CD4-positive, alpha-beta T cell (primary cell): ENCODE results near the gene PLEKHA7. TPM values are rescaled to one million over a fixed set of nuclear protein-coding genes. Genes with fewer than 3 reads are reported as not detected.

Source experiments
- ATAC-seq: fragments of 200-7000 bp; cut with Tn5 transposase; one replicate; pipeline ENCODE4 v1.10.0; 2022; ENCODE audit warnings: mild to moderate bottlenecking; ENCODE audit not compliant: poor library complexity
- CTCF ChIA-PET: fragments of 350-600 bp; sonication (Branson Sonifier 250); formaldehyde crosslinking; loops from one replicate; lab custom pipeline; 2021; ENCODE audit warnings: antibody characterized with exemption, inconsistent platforms; lab: Charles Lee
- POLR2A ChIA-PET: fragments of 350-600 bp; sonication (Branson Sonifier 250); formaldehyde crosslinking; loops from one replicate; lab custom pipeline; 2021; ENCODE audit warnings: antibody characterized with exemption, inconsistent platforms; lab: Charles Lee
- DNase-seq, 14 experiments: peaks; one replicate each; pipeline ENCODE4 v3.0.0-alpha.2; 2013 to 2020; ENCODE audit warnings: mixed read lengths in 2 of 14
- H3K27ac ChIP-seq, 2 donors: one replicate each; pipeline versions ENCODE4 v1.5.1 to v1.7.0; 2013; ENCODE audit warnings: low read length in 2 of 2, low read depth in 1 of 2, mild to moderate bottlenecking in 1 of 2
- H3K27me3 ChIP-seq, 2 experiments: 1 replicate in 1 of 2; 2 replicates in 1 of 2; pipeline versions ENCODE4 v1.6.1 to v1.7.0; 2013; ENCODE audit warnings: low read length in 2 of 2, control low read depth in 1 of 2, mild to moderate bottlenecking in 1 of 2, moderate library complexity in 1 of 2; ENCODE audit not compliant: insufficient read depth in 2 of 2, control insufficient read depth in 1 of 2
- H3K36me3 ChIP-seq: one replicate; pipeline ENCODE4 v1.6.1; 2013; ENCODE audit warnings: low read length, control low read depth; ENCODE audit not compliant: insufficient read depth
- H3K4me1 ChIP-seq: one replicate; pipeline ENCODE4 v1.6.1; 2013; ENCODE audit warnings: low read length, control low read depth; ENCODE audit not compliant: insufficient read depth
- H3K4me3 ChIP-seq: one replicate; pipeline ENCODE4 v1.5.1; 2013; ENCODE audit warnings: mild to moderate bottlenecking, low read length, moderate library complexity
- H3K9me3 ChIP-seq, 2 experiments: 1 replicate in 1 of 2; 2 replicates in 1 of 2; pipeline versions ENCODE4 v1.6.1 to v1.7.0; 2013; ENCODE audit warnings: low read length in 2 of 2, mild to moderate bottlenecking in 2 of 2, control low read depth in 1 of 2, moderate library complexity in 1 of 2; ENCODE audit not compliant: control insufficient read depth in 1 of 2, insufficient read depth in 1 of 2
- H3K27ac Mint-ChIP-seq: one replicate; pipeline ENCODE4 v1.8.0; 2020; ENCODE audit warnings: mixed read lengths
- H3K27me3 Mint-ChIP-seq: one replicate; pipeline ENCODE4 v1.8.0; 2021; ENCODE audit warnings: mixed read lengths
- H3K36me3 Mint-ChIP-seq: one replicate; pipeline ENCODE4 v1.8.0; 2021; ENCODE audit warnings: low read depth, mixed read lengths
- H3K4me1 Mint-ChIP-seq: one replicate; pipeline ENCODE4 v1.8.0; 2021; ENCODE audit warnings: low read depth, mixed read lengths
- H3K4me3 Mint-ChIP-seq: one replicate; pipeline ENCODE4 v1.8.0; 2020; ENCODE audit warnings: mild to moderate bottlenecking, mixed read lengths
- H3K9me3 Mint-ChIP-seq: one replicate; pipeline ENCODE4 v1.8.0; 2020; ENCODE audit warnings: mixed read lengths
- intact Hi-C, 2 experiments: fragments of 100-400 bp; cut with DNase I in 1 of 2; cut with micrococcal nuclease in 1 of 2; formaldehyde crosslinking; loops; one replicate each; pipeline versions ENCODE4 v1.15.1 to v1.9.0; 2023 to 2025; cut with DNase I, micrococcal nuclease
- total RNA-seq, 174 experiments: library from RNA in 2 of 174; stranded (reverse) in 2 of 174; gene quantifications; one replicate each; pipeline ENCODE4 v1.2.3 and lab custom pipeline; 2021 to 2026
- TF ChIP-seq, protein P1 (sequence below): fragments of 200-600 bp; IDR thresholded peaks from one replicate; pipeline ENCODE4 v1.8.0; 2022; ENCODE audit warnings: antibody characterized with exemption, mild to moderate bottlenecking

The PLEKHA7 gene
- total RNA-seq, 2 experiments from 2014 or later, result 4.5 to 4.8 TPM

- intact Hi-C loops, result no loop called here
- ATAC-seq, result no peak
- no peak overlapping the region for H3K27ac ChIP-seq
- no peaks in the 10 kb centered on the region for H3K4me1 ChIP-seq
- Mint-ChIP-seq H3K4me1 (no peaks in the 10 kb centered on the region), H3K27me3 (no peaks in the 10 kb centered on the region), H3K36me3 (no peaks in the 10 kb centered on the region), H3K27ac (no peak overlapping the region), H3K4me3 (no peak overlapping the region), H3K9me3 (no peaks in the 10 kb centered on the region)
- no peaks in the 10 kb centered on the region for H3K36me3 ChIP-seq
- POLR2A ChIA-PET, result no interaction called here
- DNase-seq, result no peak
- H3K27me3 ChIP-seq, result no peaks in the 10 kb centered on the region
- no peak overlapping the region for H3K4me3 ChIP-seq
- H3K9me3 ChIP-seq, result no peaks in the 10 kb centered on the region
- CTCF ChIA-PET, result no interaction called here
- TF ChIP-seq, protein P1, sequence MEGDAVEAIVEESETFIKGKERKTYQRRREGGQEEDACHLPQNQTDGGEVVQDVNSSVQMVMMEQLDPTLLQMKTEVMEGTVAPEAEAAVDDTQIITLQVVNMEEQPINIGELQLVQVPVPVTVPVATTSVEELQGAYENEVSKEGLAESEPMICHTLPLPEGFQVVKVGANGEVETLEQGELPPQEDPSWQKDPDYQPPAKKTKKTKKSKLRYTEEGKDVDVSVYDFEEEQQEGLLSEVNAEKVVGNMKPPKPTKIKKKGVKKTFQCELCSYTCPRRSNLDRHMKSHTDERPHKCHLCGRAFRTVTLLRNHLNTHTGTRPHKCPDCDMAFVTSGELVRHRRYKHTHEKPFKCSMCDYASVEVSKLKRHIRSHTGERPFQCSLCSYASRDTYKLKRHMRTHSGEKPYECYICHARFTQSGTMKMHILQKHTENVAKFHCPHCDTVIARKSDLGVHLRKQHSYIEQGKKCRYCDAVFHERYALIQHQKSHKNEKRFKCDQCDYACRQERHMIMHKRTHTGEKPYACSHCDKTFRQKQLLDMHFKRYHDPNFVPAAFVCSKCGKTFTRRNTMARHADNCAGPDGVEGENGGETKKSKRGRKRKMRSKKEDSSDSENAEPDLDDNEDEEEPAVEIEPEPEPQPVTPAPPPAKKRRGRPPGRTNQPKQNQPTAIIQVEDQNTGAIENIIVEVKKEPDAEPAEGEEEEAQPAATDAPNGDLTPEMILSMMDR, result no peak
Observed at GRCh38 chr11:17026487-17027082, 12.4 kb upstream of the PLEKHA7 start.

- no peak for ATAC-seq
- H3K4me1 ChIP-seq, result no peaks in the 10 kb centered on the region
- no peak overlapping the region for H3K27ac ChIP-seq
- H3K9me3 Mint-ChIP-seq, result no peaks in the 10 kb centered on the region
- no peaks in the 10 kb centered on the region for H3K27me3 Mint-ChIP-seq
- ChIA-PET CTCF (no interaction called here), POLR2A (no interaction called here)
- H3K4me1 Mint-ChIP-seq, result no peaks in the 10 kb centered on the region
- no peaks in the 10 kb centered on the region for H3K36me3 Mint-ChIP-seq
- H3K27me3 ChIP-seq, result no peaks in the 10 kb centered on the region
- no peak overlapping the region for H3K27ac Mint-ChIP-seq
- TF ChIP-seq, protein P1, result no peak
- no peak overlapping the region for H3K4me3 ChIP-seq
- no peaks in the 10 kb centered on the region for H3K9me3 ChIP-seq
- no peak overlapping the region for H3K4me3 Mint-ChIP-seq
- DNase-seq, result no peak
- H3K36me3 ChIP-seq, result no peaks in the 10 kb centered on the region
- intact Hi-C loops, result no loop called here
Observed at GRCh38 chr11:17024924-17025323, 10.7 kb upstream of the PLEKHA7 start.

DNA sequence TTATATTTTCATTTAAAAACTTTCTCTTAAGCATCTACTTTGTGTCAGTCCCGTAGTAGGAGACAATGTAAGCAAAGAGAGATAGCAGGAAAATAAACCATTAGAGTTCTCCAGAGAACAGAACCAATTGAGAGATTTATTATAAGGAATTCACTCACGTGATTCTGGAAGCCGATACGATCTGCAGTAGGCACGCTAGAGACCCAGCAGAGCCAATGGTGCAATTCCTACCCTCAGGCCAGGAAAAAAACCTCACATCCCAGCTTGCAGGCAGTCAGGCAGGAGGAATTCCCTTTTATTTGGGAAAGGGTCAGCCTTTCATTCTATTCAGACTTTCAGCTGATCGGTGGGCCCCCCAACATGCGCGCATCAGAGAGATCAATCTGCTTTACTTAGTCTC lies 7.3 kb upstream of the PLEKHA7 start:
- Mint-ChIP-seq H3K27me3 (peaks cover 5% of the 10 kb centered on the region), H3K27ac (no peak overlapping the region), H3K4me1 (no peaks in the 10 kb centered on the region), H3K36me3 (no peaks in the 10 kb centered on the region), H3K9me3 (no peaks in the 10 kb centered on the region), H3K4me3 (no peak overlapping the region)
- Histone ChIP-seq H3K27ac (no peak overlapping the region), H3K4me3 (no peak overlapping the region), H3K9me3 (no peaks in the 10 kb centered on the region), H3K36me3 (no peaks in the 10 kb centered on the region), H3K4me1 (no peaks in the 10 kb centered on the region), H3K27me3 (no peaks in the 10 kb centered on the region)
- POLR2A ChIA-PET, result no interaction called here
- TF ChIP-seq, protein P1, result no peak
- no peak for DNase-seq
- intact Hi-C loops, result no loop called here
- ATAC-seq, result no peak
- CTCF ChIA-PET, result no interaction called here
